HTERT RPE-1 (cell line): ENCODE results near the gene SLC9A1.
"Not testable (repeated sequence)": the region's sequence is repeated elsewhere in the genome, so short reads cannot be mapped to it uniquely, and the experiment has no call there.

Experiments used
- in situ Hi-C: fragments of 300-500 bp; cut with MboI; formaldehyde crosslinking; loops from 4 replicates; pipeline ENCODE4 v1.14.3; 2020; ENCODE audit warnings: low sequenced_read_pairs

SLC9A1 gene

DNA sequence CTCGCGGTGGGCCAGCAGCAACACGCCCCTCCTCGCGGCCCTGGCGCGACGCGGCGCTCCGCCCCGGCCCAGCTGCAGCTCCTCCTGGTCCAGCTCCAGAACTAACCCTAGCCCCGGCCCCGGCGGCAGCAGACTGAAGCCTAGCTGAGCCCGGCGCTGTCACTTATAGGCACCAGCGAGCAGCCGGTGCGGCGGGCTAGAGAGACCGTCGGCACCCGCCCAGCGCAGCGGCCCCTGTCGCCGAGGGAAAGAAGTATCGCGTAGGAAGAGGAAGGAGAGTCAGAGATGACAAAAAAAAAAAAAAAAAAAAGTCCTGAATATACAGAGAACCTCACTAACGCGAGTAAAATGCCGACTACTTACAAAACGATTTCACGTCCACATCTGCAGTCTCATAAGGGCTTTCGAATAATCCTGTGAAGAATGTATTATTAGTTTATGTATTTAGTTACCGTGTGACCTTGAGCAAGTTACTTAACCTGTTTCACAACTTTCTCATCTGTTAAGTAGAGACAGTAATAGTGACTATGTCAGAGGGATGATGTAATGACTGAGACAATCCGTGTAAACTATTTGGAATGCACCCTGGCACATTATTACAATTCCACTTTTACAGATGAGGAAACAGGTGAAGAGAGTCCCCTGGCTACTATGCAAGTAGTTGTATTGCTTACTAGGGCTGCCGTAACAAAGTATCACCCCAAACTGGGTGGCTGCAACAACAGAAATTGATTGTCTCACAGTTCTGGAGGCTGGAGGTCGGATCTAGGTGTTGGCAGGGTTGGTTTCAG, at the start of gene SLC9A1:
TSS of gene SLC9A1 (minus strand) at position 135 of the 791 bp plus-strand sequence. CDS start 791 bp downstream, outside the sequence.
- in situ Hi-C loops, result no loop called here

- in situ Hi-C loops, result no loop called here
Observed at GRCh38 chr1:27203946-27204345, 49.0 kb upstream of the SLC9A1 start.

DNA sequence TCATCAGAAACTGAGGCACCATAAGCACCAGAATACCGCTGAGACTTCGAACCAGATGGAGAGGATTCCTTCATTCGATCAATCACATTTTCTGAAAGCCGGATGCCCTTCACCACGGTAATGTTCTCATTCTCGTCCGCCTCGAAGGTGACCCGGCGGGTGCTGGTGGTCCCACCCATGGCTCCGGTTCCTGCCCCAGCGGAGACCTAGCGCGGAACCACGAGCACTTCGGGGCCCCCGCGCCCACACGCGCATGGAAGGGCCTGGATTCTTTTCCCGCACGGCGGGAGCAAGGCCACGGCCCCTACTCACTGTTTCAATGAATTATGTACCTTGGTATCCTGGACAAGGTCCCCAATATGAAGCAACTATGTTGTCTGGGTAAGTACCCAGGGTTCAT, 46.4 kb upstream of the SLC9A1 start:
- in situ Hi-C loops, result no loop called here

GRCh38 chr1:27193194-27193593, 38.3 kb upstream of the SLC9A1 start:
- in situ Hi-C loops, result no loop called here

DNA sequence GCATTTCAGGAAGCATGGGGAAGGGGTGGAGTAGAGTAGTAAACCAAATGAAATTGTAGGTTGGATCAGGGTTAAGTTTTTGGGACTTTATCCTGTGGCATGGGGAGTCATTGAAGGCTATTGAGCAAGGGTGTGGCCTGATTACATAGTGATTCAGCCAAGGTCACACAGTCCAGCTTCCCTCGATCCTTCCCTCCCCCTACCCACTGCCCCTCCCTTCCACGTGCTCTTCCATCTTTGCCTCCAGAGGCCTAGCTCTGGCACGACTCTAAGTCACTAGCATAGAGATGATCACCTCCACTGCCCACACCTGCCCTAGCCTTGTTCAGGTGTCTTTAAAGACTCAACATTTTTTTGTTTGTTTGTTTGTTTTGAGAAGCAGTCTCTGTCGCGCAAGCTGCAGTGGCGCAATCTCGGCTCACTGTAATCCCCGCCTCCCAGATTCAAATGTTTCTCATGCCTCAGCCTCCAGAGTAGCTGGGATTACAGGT, 37.2 kb upstream of the SLC9A1 start:
- in situ Hi-C loops, result no loop called here

GRCh38 chr1:27184665-27185064, 29.7 kb upstream of the SLC9A1 start:
- in situ Hi-C loops, result not testable (repeated sequence)

GRCh38 chr1:27179979-27180378, 25.1 kb upstream of the SLC9A1 start:
- in situ Hi-C loops, result no loop called here

- in situ Hi-C loops, result no loop called here
Observed at GRCh38 chr1:27179379-27179778, 24.5 kb upstream of the SLC9A1 start.

DNA sequence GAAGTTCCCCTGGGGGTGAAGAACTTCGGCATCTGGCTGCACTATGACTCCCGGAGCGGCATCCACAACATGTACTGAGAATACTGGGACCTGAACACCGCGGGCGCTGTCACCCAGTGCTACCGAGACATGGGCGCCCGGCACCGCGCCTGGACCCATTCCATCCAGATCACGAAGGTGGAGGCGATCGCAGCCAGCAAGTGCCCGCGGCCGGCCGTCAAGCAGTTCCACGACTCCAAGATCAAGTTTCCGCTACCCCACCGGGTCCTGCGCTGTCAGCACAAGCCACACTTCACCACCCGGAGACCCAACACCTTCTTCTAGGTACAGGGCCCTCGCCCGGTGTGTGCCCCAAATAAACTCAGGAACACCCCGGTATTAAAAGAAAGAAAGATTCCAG, 22.0 kb upstream of the SLC9A1 start:
- in situ Hi-C loops, result no loop called here

- in situ Hi-C loops, result no loop called here
Observed at GRCh38 chr1:27176323-27176722, 21.4 kb upstream of the SLC9A1 start.

GRCh38 chr1:27172992-27173391, 18.1 kb upstream of the SLC9A1 start:
- in situ Hi-C loops, result not testable (repeated sequence)

DNA sequence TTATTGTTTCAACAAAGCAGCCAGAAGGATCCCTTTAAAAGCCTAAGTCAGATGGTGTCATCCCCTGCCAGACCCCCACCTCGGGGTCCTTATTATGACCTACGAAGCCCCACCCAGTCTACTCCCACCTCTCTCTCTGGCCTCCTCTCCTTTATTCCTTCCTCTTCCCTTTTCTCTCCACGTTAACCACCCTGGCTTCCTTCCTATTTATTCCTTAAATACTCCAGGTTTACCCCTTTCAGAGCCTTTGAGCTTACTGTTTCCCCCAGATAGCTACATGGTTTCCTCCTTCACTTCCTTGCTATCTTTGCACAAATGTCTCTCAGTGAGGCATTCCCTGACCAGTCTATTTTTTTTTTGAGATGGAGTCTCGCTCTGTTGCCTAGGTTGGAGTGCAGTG, 12.0 kb upstream of the SLC9A1 start:
- in situ Hi-C loops, result no loop called here

DNA sequence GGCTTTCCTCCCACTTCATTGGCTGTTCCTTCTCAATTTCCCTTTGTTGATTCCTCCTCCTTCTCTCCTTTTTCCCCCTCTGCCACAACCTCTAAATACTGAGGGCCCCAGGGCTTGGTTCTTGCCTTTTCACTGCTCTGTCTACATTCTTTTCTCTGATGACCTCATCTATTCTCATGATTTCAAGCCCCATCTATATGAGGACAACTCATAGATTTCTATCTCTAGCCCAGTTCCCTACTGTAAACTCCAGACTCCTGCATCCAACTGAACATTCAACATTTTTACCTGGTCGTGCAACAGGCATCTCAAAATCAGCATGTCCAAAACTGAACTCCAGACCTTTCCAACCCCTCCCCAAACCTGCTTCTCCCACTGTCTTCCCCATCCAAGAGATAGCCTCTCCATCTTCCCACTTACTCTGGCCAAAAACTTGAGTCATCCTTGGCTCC, 11.5 kb upstream of the SLC9A1 start:
- in situ Hi-C loops, result no loop called here

GRCh38 chr1:27163093-27163492, 8.2 kb upstream of the SLC9A1 start:
- in situ Hi-C loops, result no loop called here

DNA sequence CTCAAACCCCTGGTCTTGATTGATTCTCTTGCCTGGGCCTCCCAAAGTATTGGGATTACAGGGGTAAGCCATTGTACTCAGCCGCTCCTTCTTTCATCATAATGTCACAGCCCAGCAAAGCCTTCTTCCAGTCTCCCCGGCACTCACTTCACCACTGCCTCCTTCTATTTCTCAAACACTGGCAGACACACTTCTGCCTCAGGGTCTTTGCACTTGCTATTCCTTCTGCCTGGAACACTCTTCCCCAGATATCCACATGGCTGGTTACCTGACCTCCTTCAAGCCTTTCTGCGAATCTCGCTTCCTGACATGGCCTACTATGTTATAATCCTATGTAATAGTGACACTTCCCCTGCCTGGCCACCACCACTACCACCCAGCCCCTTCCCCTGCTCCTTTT, 7.2 kb upstream of the SLC9A1 start:
- in situ Hi-C loops, result no loop called here

DNA sequence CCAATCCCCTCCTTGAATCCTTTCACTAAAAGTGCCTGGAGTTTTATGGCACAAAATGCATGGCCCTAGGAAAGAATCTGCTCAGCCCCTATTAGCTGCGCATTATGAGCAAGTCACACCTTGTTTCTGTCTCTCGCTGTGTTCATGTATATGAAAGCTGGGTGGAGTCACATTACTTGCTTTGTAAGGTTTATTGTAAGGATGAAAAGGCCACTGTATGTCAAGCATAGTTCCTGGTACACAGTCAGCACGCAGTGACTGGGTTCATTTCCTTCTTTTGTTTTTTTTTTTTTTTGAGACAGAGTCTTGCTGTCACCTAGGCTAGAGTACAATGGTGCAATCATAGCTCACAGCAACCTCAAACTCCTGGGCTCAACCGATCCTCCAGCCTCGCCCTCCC, 6.7 kb upstream of the SLC9A1 start:
- in situ Hi-C loops, result no loop called here

DNA sequence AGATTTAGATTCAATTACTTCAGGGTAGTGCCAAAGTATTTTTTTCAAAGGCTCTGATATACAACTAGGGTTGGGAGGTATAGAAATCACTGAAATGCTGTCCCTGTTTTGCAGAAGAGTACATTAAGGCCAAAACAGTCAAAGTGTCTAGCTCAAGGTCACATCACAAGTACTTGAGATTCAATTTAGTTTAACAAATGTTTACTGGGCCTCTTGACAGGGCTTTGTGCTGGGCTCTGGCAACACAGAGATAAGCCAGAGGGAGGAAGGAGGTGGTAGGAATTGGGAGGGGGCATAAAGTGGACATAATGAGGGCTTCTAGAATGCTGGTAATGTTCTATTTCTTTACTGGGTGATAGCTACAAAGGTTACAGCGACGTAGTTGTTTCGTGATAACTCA, 2.3 kb upstream of the SLC9A1 start:
- in situ Hi-C loops, result no loop called here

DNA sequence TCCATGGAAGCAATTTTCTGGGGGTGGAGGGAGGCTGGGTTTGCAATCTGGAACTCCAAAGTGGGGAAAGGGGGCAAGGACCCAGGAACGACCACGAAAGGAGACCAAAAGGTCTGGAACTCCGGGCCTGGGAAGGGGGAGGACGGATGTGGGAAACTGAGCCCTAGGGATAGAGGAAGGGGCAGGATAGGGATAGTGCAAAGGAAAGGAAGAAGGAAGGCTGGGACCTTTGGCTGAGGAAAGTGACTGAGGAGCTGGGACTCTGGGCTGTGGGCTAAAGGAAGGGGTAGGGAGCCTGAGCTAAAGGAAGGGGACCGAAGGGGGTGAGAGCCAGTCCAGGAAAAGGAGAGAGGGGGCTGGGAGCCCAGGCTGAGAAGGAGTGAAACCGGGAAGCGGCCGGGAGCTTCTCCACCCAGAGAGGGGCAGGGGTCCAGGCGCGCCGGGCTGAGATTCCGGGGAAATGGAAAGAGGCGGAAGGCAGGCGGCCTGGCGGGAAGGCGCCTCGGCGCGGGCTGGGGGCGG, 395 bp downstream of the SLC9A1 start:
- in situ Hi-C loops, result no loop called here

DNA sequence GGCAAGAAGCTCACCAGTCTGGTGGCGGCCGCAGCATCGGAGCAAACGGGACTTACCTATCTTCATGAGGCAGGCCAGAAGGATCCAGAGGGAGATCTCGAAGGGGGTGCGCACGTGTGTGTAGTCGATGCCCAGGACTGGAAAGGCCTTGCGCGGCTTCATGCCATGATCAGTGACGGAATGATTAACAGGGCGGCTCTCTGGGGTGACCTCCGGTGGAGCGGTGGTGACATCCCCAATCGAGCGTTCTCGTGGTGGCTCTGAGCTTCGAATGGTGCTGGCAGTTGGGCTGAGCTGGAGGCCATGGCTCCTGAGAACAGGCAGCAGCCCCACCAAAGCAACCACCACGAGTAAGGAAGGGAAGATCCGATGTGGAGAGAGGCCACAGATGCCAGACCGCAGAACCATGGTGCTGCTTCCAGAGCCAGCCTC, 982 bp downstream of the SLC9A1 start:
- in situ Hi-C loops, result no loop called here

- in situ Hi-C loops, result no loop called here
Observed at GRCh38 chr1:27153549-27153886, 1.4 kb downstream of the SLC9A1 start.

GRCh38 chr1:27152829-27153548, 1.9 kb downstream of the SLC9A1 start:
- in situ Hi-C loops, result no loop called here
